CD4-positive, alpha-beta T cell treated with Interleukin-17A for 4 hours (primary cell): Measurements from ENCODE around the gene CTAGE4.
"Not testable (repeated sequence)": the region's sequence is repeated elsewhere in the genome, so short reads cannot be mapped to it uniquely, and the experiment has no call there.

Experiments
- DNase-seq: peaks from one replicate; pipeline ENCODE4 v3.0.0-alpha.2; 2020; ENCODE audit warnings: mixed read lengths

Gene CTAGE4

GRCh38 chr7:144219149-144219548 lies 35.9 kb downstream of the CTAGE4 start:
- DNase-seq: not testable (repeated sequence)

DNA sequence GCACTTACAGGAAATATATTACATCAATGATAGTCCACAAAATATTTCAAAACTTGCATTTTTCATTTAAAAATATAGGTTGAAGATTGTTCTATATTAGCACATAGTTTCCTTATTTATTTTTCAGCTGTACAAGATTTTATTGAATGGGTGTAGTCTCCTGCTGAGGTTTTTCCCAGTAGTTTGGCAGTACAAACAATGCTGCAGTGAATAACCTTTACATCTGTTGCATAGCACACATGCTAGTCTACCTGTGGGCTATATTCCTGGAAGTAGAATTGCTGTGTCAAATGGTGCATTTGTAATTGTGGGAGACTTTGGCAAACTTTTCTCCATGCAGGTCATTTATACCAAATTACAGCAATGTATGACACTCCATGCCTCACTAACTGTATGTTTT lies 37.3 kb downstream of the CTAGE4 start:
- DNase-seq: not testable (repeated sequence)

GRCh38 chr7:144223675-144224074 lies 40.4 kb downstream of the CTAGE4 start:
- DNase-seq: not testable (repeated sequence)

DNA sequence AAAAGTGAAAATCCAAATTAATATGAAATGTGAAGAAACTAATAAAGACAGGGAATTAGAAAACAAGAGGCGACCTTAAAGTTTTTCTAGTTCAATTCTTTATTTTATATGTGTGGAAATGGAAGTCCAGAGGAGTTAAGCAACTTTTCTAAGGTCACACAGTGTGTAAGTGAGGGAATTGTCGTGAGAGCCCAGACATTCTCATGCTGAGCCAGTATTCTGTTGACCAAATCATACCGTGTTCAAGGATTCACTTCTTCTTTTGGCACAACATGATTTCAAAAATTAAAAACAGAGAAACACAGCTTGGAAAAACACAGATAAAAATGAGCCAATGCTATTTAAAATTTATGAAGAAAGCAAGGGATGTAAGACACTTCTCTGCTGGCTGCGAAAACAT lies 43.6 kb downstream of the CTAGE4 start:
- DNase-seq: not testable (repeated sequence)

- not testable (repeated sequence) for DNase-seq
These were observed 45.5 kb downstream of the CTAGE4 start for GRCh38 chr7:144228810-144229209.

DNA sequence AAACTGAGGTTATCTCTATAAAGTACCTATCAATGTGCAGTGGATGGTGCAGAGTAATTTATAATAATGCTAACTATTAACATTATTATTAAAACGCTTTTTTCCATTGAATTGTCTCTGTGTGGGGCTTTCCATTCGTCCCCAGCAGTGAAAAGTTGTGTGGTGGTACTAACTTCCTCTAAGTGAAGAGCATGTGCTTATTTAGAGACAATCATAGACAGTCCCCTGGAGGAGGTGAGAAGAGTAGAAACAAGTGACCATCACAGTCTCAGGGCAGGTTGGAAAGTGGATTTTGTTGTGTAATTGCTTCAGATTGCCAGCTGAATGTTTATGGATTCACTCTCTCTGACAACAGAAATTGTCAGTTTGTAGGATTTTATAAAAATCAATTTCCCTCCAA lies 47.8 kb downstream of the CTAGE4 start:
- DNase-seq: not testable (repeated sequence)

DNA sequence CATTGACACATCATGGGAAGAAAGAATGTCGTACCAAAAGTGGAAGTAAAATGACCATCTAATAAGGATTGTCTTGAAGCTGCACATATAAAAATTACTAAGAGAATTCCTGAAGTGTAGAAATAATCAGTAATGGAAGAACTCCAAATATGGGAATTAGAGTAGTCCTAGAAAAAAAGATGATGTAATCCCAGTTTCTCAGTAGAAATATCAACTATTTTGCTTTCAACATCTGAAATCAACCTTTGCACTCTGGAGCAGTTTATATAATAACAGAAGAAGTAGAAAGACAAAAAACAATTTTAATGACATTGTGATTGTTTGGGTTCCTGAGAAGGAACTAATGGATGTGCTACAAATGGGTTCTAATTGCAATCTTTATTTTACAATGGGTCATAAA lies 49.8 kb downstream of the CTAGE4 start:
- DNase-seq: not testable (repeated sequence)
